Measurements from ENCODE around the gene FRMD5.

FRMD5 gene

DNA sequence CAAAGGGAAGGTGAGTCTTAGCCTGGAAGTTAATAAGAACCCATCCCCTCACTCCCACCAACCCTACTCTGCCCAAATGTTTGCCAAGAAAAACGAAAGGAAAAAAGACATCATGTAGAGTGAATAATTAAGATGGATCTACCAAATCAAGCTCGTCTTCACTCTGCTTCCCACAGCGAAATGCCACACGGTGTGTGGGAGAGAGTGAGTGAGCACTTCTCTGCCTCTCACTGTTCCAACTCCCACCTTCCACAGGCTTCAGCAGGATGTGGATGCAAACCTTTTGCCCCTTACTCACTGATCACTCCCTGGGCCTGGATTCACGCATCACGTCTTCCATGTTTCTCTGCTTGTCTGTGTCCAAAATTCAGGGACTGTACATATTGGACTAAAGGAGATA is 282.9 kb downstream of the FRMD5 start:
- TF ChIP-seq FOXP2 (optimal IDR thresholded peaks at IDR 0.05; ENCODE audit: borderline replicate concordance, extremely low read depth, extremely low read length, insufficient read depth) (no peak), TAF1 (IDR thresholded peaks at IDR 0.05; ENCODE audit: borderline replicate concordance, insufficient read depth, low read length) (no peak), SIN3A (IDR thresholded peaks at IDR 0.05; ENCODE audit: borderline replicate concordance, insufficient read depth, low read length) (no peak), REST (IDR thresholded peaks at IDR 0.05; ENCODE audit: insufficient read depth in 1 of 2, low read depth in 2 of 2, low read length in 2 of 2) (no peak), POLR2AphosphoS5 (IDR thresholded peaks at IDR 0.05; ENCODE audit: low read depth, low read length) (no peak)

GRCh38 chr15:43911235-43911781 is 283.8 kb downstream of the FRMD5 start:
- no peak for TF ChIP-seq FOXP2 (optimal IDR thresholded peaks at IDR 0.05; ENCODE audit: borderline replicate concordance, extremely low read depth, extremely low read length, insufficient read depth)
- TF ChIP-seq SIN3A (IDR thresholded peaks at IDR 0.05; ENCODE audit: borderline replicate concordance, insufficient read depth, low read length), result no peak
- no peak for TF ChIP-seq POLR2AphosphoS5 (IDR thresholded peaks at IDR 0.05; ENCODE audit: low read depth, low read length)
- TF ChIP-seq TAF1 (IDR thresholded peaks at IDR 0.05; ENCODE audit: borderline replicate concordance, insufficient read depth, low read length), result no peak
- no peak for TF ChIP-seq REST (IDR thresholded peaks at IDR 0.05; ENCODE audit: insufficient read depth in 1 of 2, low read depth in 2 of 2, low read length in 2 of 2)

DNA sequence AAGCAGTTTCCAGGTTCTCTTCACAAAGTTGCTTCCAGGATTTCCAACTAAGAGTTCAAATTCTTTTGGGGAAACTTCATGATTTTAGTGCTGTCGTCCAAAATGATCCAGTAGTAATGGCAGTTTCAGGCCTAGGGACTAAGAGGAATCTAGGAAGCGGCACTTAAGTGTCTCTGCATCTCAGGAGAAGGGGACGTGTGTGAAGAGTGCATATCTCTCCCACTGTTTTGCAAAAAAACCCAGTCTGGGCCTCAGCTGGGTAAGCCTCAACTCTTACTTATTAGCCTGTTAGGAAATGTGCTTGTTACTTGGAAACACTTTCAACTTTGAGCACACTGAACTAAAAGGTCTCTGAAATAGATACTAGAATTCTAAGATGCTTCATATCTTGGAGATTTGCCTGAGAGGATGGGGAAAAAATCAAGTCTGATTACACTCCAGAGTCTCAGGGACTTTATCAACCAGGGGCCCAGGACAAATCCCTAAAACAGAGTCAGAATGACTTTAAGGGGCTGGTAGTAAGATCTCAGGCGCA is 286.5 kb downstream of the FRMD5 start:
- TF ChIP-seq POLR2AphosphoS5 (IDR thresholded peaks at IDR 0.05; ENCODE audit: low read depth, low read length), result no peak

- no peak for TF ChIP-seq SIN3A (IDR thresholded peaks at IDR 0.05; ENCODE audit: borderline replicate concordance, insufficient read depth, low read length)
- TF ChIP-seq POLR2AphosphoS5 (IDR thresholded peaks at IDR 0.05; ENCODE audit: low read depth, low read length), result no peak
- no peak for TF ChIP-seq TAF1 (IDR thresholded peaks at IDR 0.05; ENCODE audit: borderline replicate concordance, insufficient read depth, low read length)
- TF ChIP-seq FOXP2 (optimal IDR thresholded peaks at IDR 0.05; ENCODE audit: borderline replicate concordance, extremely low read depth, extremely low read length, insufficient read depth), result no peak
- no peak for TF ChIP-seq REST (IDR thresholded peaks at IDR 0.05; ENCODE audit: insufficient read depth in 1 of 2, low read depth in 2 of 2, low read length in 2 of 2)
Measured at GRCh38 chr15:43905755-43906154, 289.3 kb downstream of the FRMD5 start.

DNA sequence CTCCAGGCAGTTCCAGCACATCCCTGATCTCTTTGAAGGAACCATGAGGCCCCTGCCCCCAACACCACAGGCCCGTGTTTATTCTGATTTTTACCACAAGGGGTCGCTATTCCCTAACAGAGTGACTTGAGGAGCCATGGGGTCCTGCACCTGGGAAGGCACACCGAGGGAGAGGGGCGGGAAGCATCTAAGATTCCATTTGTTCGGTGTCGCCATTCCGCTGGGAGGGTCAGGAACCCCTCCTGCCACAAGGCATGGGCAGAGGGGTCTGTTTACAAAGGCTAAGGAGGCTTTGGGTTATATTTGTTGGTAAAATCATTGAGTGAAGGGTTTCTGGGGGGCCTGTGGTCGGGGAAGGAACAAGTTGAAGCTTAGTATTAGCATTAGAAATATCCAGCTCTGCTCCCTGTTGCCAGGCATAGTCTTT is 291.2 kb downstream of the FRMD5 start:
- no peak for TF ChIP-seq POLR2AphosphoS5 (IDR thresholded peaks at IDR 0.05; ENCODE audit: low read depth, low read length)
- no peak for TF ChIP-seq REST (IDR thresholded peaks at IDR 0.05; ENCODE audit: insufficient read depth in 1 of 2, low read depth in 2 of 2, low read length in 2 of 2)
- no peak for TF ChIP-seq SIN3A (IDR thresholded peaks at IDR 0.05; ENCODE audit: borderline replicate concordance, insufficient read depth, low read length)
- TF ChIP-seq TAF1 (IDR thresholded peaks at IDR 0.05; ENCODE audit: borderline replicate concordance, insufficient read depth, low read length), result no peak
- no peak for TF ChIP-seq FOXP2 (optimal IDR thresholded peaks at IDR 0.05; ENCODE audit: borderline replicate concordance, extremely low read depth, extremely low read length, insufficient read depth)

Measured in PFSK-1 (cell line).